RPMI8226 (cell line): ENCODE data around the gene KRT80.

ENCODE experiments used
- DNase-seq: peaks from one replicate; pipeline ENCODE4 v3.0.0-alpha.2; 2015

Gene KRT80

GRCh38 chr12:52151153-52151836 lies 40.5 kb downstream of the KRT80 start:
- DNase-seq, result no peak

GRCh38 chr12:52149651-52150241 lies 42.1 kb downstream of the KRT80 start:
- DNase-seq, result no peak

GRCh38 chr12:52149182-52149641 lies 42.6 kb downstream of the KRT80 start:
- DNase-seq, result no peak

GRCh38 chr12:52148464-52149181 lies 43.2 kb downstream of the KRT80 start:
- peak; percentile 60 for DNase-seq

GRCh38 chr12:52147964-52148463 lies 43.8 kb downstream of the KRT80 start:
- no peak for DNase-seq

- DNase-seq, result no peak
Observed at GRCh38 chr12:52147367-52147963, 44.3 kb downstream of the KRT80 start.

GRCh38 chr12:52146822-52147366 lies 44.9 kb downstream of the KRT80 start:
- no peak for DNase-seq

- no peak for DNase-seq
Observed at GRCh38 chr12:52146089-52146821, 45.6 kb downstream of the KRT80 start.

GRCh38 chr12:52145228-52146088 lies 46.4 kb downstream of the KRT80 start:
- DNase-seq, result no peak

GRCh38 chr12:52144512-52145227 lies 47.1 kb downstream of the KRT80 start:
- no peak for DNase-seq

- DNase-seq, result no peak
Observed at GRCh38 chr12:52142431-52142830, 49.4 kb downstream of the KRT80 start.

GRCh38 chr12:52141875-52142274 lies 49.9 kb downstream of the KRT80 start:
- DNase-seq, result no peak

GRCh38 chr12:52141306-52141705 lies 50.5 kb downstream of the KRT80 start:
- no peak for DNase-seq

GRCh38 chr12:52139579-52140062 lies 52.2 kb downstream of the KRT80 start:
- peak; percentile 79 for DNase-seq

- DNase-seq, result no peak
Observed at GRCh38 chr12:52139147-52139546, 52.7 kb downstream of the KRT80 start.

GRCh38 chr12:52137746-52138145 lies 54.1 kb downstream of the KRT80 start:
- no peak for DNase-seq

- no peak for DNase-seq
Observed at GRCh38 chr12:52132754-52133161, 59.1 kb downstream of the KRT80 start.

GRCh38 chr12:52130711-52131110 lies 61.1 kb downstream of the KRT80 start:
- no peak for DNase-seq

GRCh38 chr12:52127683-52128450 lies 63.9 kb downstream of the KRT80 start:
- no peak for DNase-seq
